Measurements from ENCODE around the gene RNPS1.

The RNPS1 gene

GRCh38 chr16:2235695-2236336 is 32.1 kb downstream of the RNPS1 start:
- no peak for DNase-seq (ENCODE audit: low spot score)

GRCh38 chr16:2235234-2235651 is 32.7 kb downstream of the RNPS1 start:
- DNase-seq (ENCODE audit: low spot score) = no peak

- DNase-seq (ENCODE audit: low spot score) = no peak
Observed at GRCh38 chr16:2234813-2235170, 33.1 kb downstream of the RNPS1 start.

- DNase-seq (ENCODE audit: low spot score) = no peak
Observed at GRCh38 chr16:2233872-2234812, 33.8 kb downstream of the RNPS1 start.

- DNase-seq (ENCODE audit: low spot score) = no peak
Observed at GRCh38 chr16:2233046-2233775, 34.7 kb downstream of the RNPS1 start.

- no peak for DNase-seq (ENCODE audit: low spot score)
Observed at GRCh38 chr16:2232094-2232990, 35.6 kb downstream of the RNPS1 start.

- DNase-seq (ENCODE audit: low spot score) = no peak
Observed at GRCh38 chr16:2231016-2231931, 36.7 kb downstream of the RNPS1 start.

GRCh38 chr16:2230376-2230775 is 37.5 kb downstream of the RNPS1 start:
- no peak for DNase-seq (ENCODE audit: low spot score)

- no peak for DNase-seq (ENCODE audit: low spot score)
Observed at GRCh38 chr16:2229632-2230250, 38.2 kb downstream of the RNPS1 start.

GRCh38 chr16:2229091-2229490 is 38.8 kb downstream of the RNPS1 start:
- no peak for DNase-seq (ENCODE audit: low spot score)

- no peak for DNase-seq (ENCODE audit: low spot score)
Observed at GRCh38 chr16:2228161-2228824, 39.6 kb downstream of the RNPS1 start.

GRCh38 chr16:2226918-2227317 is 41.0 kb downstream of the RNPS1 start:
- no peak for DNase-seq (ENCODE audit: low spot score)

- no peak for DNase-seq (ENCODE audit: low spot score)
Observed at GRCh38 chr16:2226245-2226793, 41.6 kb downstream of the RNPS1 start.

- peak; percentile 68 for DNase-seq (ENCODE audit: low spot score)
Observed at GRCh38 chr16:2223942-2224486, 43.9 kb downstream of the RNPS1 start.

- peak; percentile 99 for DNase-seq (ENCODE audit: low spot score)
Observed at GRCh38 chr16:2223221-2223941, 44.5 kb downstream of the RNPS1 start, which contains the start of gene E4F1. Gene E4F1, plus strand, starts transcription at chr16:2223591. Its CDS starts 23 bp downstream, at chr16:2223614.

GRCh38 chr16:2216330-2216729 is 51.6 kb downstream of the RNPS1 start:
- DNase-seq (ENCODE audit: low spot score) = no peak

GRCh38 chr16:2214719-2214968 is 53.3 kb downstream of the RNPS1 start, which contains the start of gene PGP:
Gene PGP, minus strand, starts transcription at chr16:2214840. Its CDS starts 63 bp downstream, at chr16:2214777.
- no peak for DNase-seq (ENCODE audit: low spot score)
